MCF 10A (cell line): ENCODE measurements around the gene SUN2. TPM values are rescaled to one million over a fixed set of nuclear protein-coding genes. Genes with fewer than 3 reads are reported as not detected.

ENCODE experiments used
- BruUV-seq: library from RNA; stranded (reverse); fragments of 400-500 nt; replicated peaks from 2 replicates; lab custom pipeline; 2021; lab: Mats Ljungman, UMichigan
- CTCF ChIA-PET: fragments of 300-600 bp; sonication (Branson Sonifier 250); formaldehyde crosslinking; extraction: SDS; loops from one replicate; lab custom pipeline; 2021; ENCODE audit warnings: antibody characterized with exemption, inconsistent platforms; lab: Yijun Ruan, JAX
- POLR2A ChIA-PET: fragments of 300-600, 350-650 bp; sonication (Branson Sonifier 250); formaldehyde crosslinking; extraction: SDS; loops from one replicate; lab custom pipeline; 2020; ENCODE audit warnings: antibody characterized with exemption, inconsistent platforms; lab: Yijun Ruan, JAX
- DNase-seq: peaks from one replicate; pipeline ENCODE4 v3.0.0-alpha.2; 2018; ENCODE audit not compliant: unreplicated experiment
- H3K27ac Mint-ChIP-seq: one replicate; pipeline ENCODE4 v1.8.0; 2022; ENCODE audit warnings: mild to moderate bottlenecking, low read depth, mixed read lengths; ENCODE audit not compliant: unreplicated experiment
- H3K27me3 Mint-ChIP-seq: one replicate; pipeline ENCODE4 v1.8.0; 2022; ENCODE audit warnings: mixed read lengths; ENCODE audit not compliant: insufficient read depth, unreplicated experiment
- H3K36me3 Mint-ChIP-seq: one replicate; pipeline ENCODE4 v1.8.0; 2022; ENCODE audit warnings: mild to moderate bottlenecking, moderate library complexity, mixed read lengths; ENCODE audit not compliant: insufficient read depth, unreplicated experiment
- H3K4me1 Mint-ChIP-seq: one replicate; pipeline ENCODE4 v1.8.0; 2022; ENCODE audit warnings: mixed read lengths; ENCODE audit not compliant: insufficient read depth, unreplicated experiment
- H3K4me3 Mint-ChIP-seq: one replicate; pipeline ENCODE4 v1.8.0; 2022; ENCODE audit warnings: mild to moderate bottlenecking, moderate library complexity, mixed read lengths; ENCODE audit not compliant: unreplicated experiment
- H3K9me3 Mint-ChIP-seq: one replicate; pipeline ENCODE4 v1.8.0; 2022; ENCODE audit warnings: mixed read lengths; ENCODE audit not compliant: unreplicated experiment
- CTCF ChIP-seq: fragments of 200-600 bp; IDR thresholded peaks from one replicate; pipeline ENCODE4 v1.8.0; 2022; ENCODE audit warnings: antibody characterized with exemption, mild to moderate bottlenecking; ENCODE audit not compliant: unreplicated experiment
- intact Hi-C: fragments of 100-400 bp; cut with micrococcal nuclease; formaldehyde crosslinking; loops from 2 replicates; pipeline ENCODE4 v1.14.1; 2022
- total RNA-seq: library from RNA; stranded (reverse); gene quantifications from 2 replicates; pipeline ENCODE4 v1.2.3, GENCODE V29; 2022

The SUN2 gene
- total RNA-seq, 1 experiment from 2014 or later = 66.8 TPM

GRCh38 chr22:38710351-38710750 is 45.4 kb downstream of the SUN2 start:
- peaks cover 15% of the 10 kb centered on the region for H3K36me3 Mint-ChIP-seq
- no peak for DNase-seq
- no TSS peak for BruUV-seq
- CTCF ChIA-PET = interaction anchor here (0.5 to 0.9 kb wide), 2 partner anchors 47 to 57 kb away, joined by 3 to 4 read pairs; no protein-coding TSS in a partner anchor
- no peaks in the 10 kb centered on the region for H3K27me3 Mint-ChIP-seq
- TF ChIP-seq CTCF = no peak
- POLR2A ChIA-PET = interaction anchor here (1.0 to 1.6 kb wide), 2 partner anchors 8 to 11 kb away, joined by 5 to 7 read pairs; no protein-coding TSS in a partner anchor
- H3K27ac Mint-ChIP-seq = no peak overlapping the region
- no peaks in the 10 kb centered on the region for H3K9me3 Mint-ChIP-seq
- H3K4me1 Mint-ChIP-seq = peaks cover 20% of the 10 kb centered on the region
- intact Hi-C loops = no loop called here
- H3K4me3 Mint-ChIP-seq = no peak overlapping the region

- TF ChIP-seq CTCF = no peak
- peaks cover 15% of the 10 kb centered on the region for H3K36me3 Mint-ChIP-seq
- peaks cover 26% of the 10 kb centered on the region for H3K4me1 Mint-ChIP-seq
- H3K4me3 Mint-ChIP-seq = no peak overlapping the region
- intact Hi-C loops = no loop called here
- no peaks in the 10 kb centered on the region for H3K9me3 Mint-ChIP-seq
- no peak overlapping the region for H3K27ac Mint-ChIP-seq
- H3K27me3 Mint-ChIP-seq = no peaks in the 10 kb centered on the region
- POLR2A ChIA-PET = interaction anchor here (1.0 to 1.6 kb wide), 2 partner anchors 9 to 10 kb away, joined by 5 to 7 read pairs; no protein-coding TSS in a partner anchor
- DNase-seq = no peak
- BruUV-seq = no TSS peak
- CTCF ChIA-PET = interaction anchor here (0.9 to 3.0 kb wide), 3 partner anchors 8 to 58 kb away, joined by 3 to 14 read pairs (median 3); no protein-coding TSS in a partner anchor
Observed at GRCh38 chr22:38709306-38709705, 46.5 kb downstream of the SUN2 start.

GRCh38 chr22:38707984-38708383 is 47.8 kb downstream of the SUN2 start:
- Mint-ChIP-seq H3K9me3 (no peaks in the 10 kb centered on the region), H3K27ac (no peak overlapping the region), H3K27me3 (no peaks in the 10 kb centered on the region), H3K4me3 (peak overlapping the region; percentile 88), H3K4me1 (peaks cover 25% of the 10 kb centered on the region), H3K36me3 (peaks cover 15% of the 10 kb centered on the region)
- BruUV-seq = no TSS peak
- DNase-seq = no peak
- no peak for TF ChIP-seq CTCF
- CTCF ChIA-PET = interaction anchor here (0.6 to 3.0 kb wide), 7 partner anchors 9 to 462 kb away, joined by 3 to 14 read pairs (median 4); partner anchors contain the start of gene TOMM22
- intact Hi-C loops = loop anchor here (2.0 kb wide), 1 partner anchor 51 kb away; the partner anchor contains the start of genes CBY1 and FAM227A
- POLR2A ChIA-PET = interaction anchor here (0.5 to 5.1 kb wide), 15 partner anchors 11 to 1509 kb away, joined by 3 to 118 read pairs (median 6); partner anchors contain the start of genes CBY1, FAM227A, JOSD1 and RPL3

- H3K9me3 Mint-ChIP-seq = no peaks in the 10 kb centered on the region
- peak overlapping the region; percentile 87 for H3K27ac Mint-ChIP-seq
- ChIA-PET POLR2A (interaction anchor here (0.5 to 5.1 kb wide), 19 partner anchors 11 to 1508 kb away, joined by 3 to 118 read pairs (median 5); partner anchors contain the start of genes CBY1, FAM227A, JOSD1 and RPL3), CTCF (interaction anchor here (0.6 to 3.0 kb wide), 6 partner anchors 9 to 463 kb away, joined by 3 to 14 read pairs (median 4); partner anchors contain the start of gene TOMM22)
- H3K36me3 Mint-ChIP-seq = peaks cover 15% of the 10 kb centered on the region
- TF ChIP-seq CTCF = no peak
- H3K27me3 Mint-ChIP-seq = no peaks in the 10 kb centered on the region
- DNase-seq = peak; percentile 84
- peaks cover 25% of the 10 kb centered on the region for H3K4me1 Mint-ChIP-seq
- intact Hi-C loops = loop anchor here (2.0 kb wide), 1 partner anchor 51 kb away; the partner anchor contains the start of genes CBY1 and FAM227A
- peak overlapping the region; percentile 88 for H3K4me3 Mint-ChIP-seq
- TSS peak; percentile 45 for BruUV-seq
Observed at GRCh38 chr22:38707346-38707745, 48.5 kb downstream of the SUN2 start.
